ENCODE results near the gene NAALADL2.

Gene NAALADL2

GRCh38 chr3:175199961-175200360 is 340.8 kb downstream of the NAALADL2 start:
- Histone ChIP-seq H3K4me1 (ENCODE audit: control insufficient read depth, insufficient read depth, low read length) (no peaks in the 10 kb centered on the region), H3K9me3 (ENCODE audit: control insufficient read depth, low read length) (no peaks in the 10 kb centered on the region), H3K27me3 (ENCODE audit: control insufficient read depth, insufficient read depth, low read length) (no peaks in the 10 kb centered on the region), H3K36me3 (ENCODE audit: control insufficient read depth, insufficient read depth, low read length) (no peaks in the 10 kb centered on the region), H3K9ac (ENCODE audit: low read length) (no peak overlapping the region), H3K4me3 (ENCODE audit: low read length) (no peak overlapping the region)

- H3K27me3 ChIP-seq (ENCODE audit: control insufficient read depth, insufficient read depth, low read length) = no peaks in the 10 kb centered on the region
- H3K4me1 ChIP-seq (ENCODE audit: control insufficient read depth, insufficient read depth, low read length) = no peaks in the 10 kb centered on the region
- no peaks in the 10 kb centered on the region for H3K9me3 ChIP-seq (ENCODE audit: control insufficient read depth, low read length)
- no peaks in the 10 kb centered on the region for H3K36me3 ChIP-seq (ENCODE audit: control insufficient read depth, insufficient read depth, low read length)
- no peak overlapping the region for H3K4me3 ChIP-seq (ENCODE audit: low read length)
- no peak overlapping the region for H3K9ac ChIP-seq (ENCODE audit: low read length)
Measured at GRCh38 chr3:175200391-175201095, 341.4 kb downstream of the NAALADL2 start.

GRCh38 chr3:175207361-175207760 is 348.2 kb downstream of the NAALADL2 start:
- Histone ChIP-seq H3K4me1 (ENCODE audit: control insufficient read depth, insufficient read depth, low read length) (no peaks in the 10 kb centered on the region), H3K9me3 (ENCODE audit: control insufficient read depth, low read length) (no peaks in the 10 kb centered on the region), H3K4me3 (ENCODE audit: low read length) (no peak overlapping the region), H3K36me3 (ENCODE audit: control insufficient read depth, insufficient read depth, low read length) (no peaks in the 10 kb centered on the region), H3K9ac (ENCODE audit: low read length) (no peak overlapping the region), H3K27me3 (ENCODE audit: control insufficient read depth, insufficient read depth, low read length) (no peaks in the 10 kb centered on the region)

GRCh38 chr3:175208326-175208725 is 349.2 kb downstream of the NAALADL2 start:
- Histone ChIP-seq H3K9me3 (ENCODE audit: control insufficient read depth, low read length) (no peaks in the 10 kb centered on the region), H3K4me1 (ENCODE audit: control insufficient read depth, insufficient read depth, low read length) (no peaks in the 10 kb centered on the region), H3K4me3 (ENCODE audit: low read length) (no peak overlapping the region), H3K9ac (ENCODE audit: low read length) (no peak overlapping the region), H3K27me3 (ENCODE audit: control insufficient read depth, insufficient read depth, low read length) (no peaks in the 10 kb centered on the region), H3K36me3 (ENCODE audit: control insufficient read depth, insufficient read depth, low read length) (no peaks in the 10 kb centered on the region)

- Histone ChIP-seq H3K27me3 (ENCODE audit: control insufficient read depth, insufficient read depth, low read length) (no peaks in the 10 kb centered on the region), H3K9me3 (ENCODE audit: control insufficient read depth, low read length) (no peaks in the 10 kb centered on the region), H3K36me3 (ENCODE audit: control insufficient read depth, insufficient read depth, low read length) (no peaks in the 10 kb centered on the region), H3K9ac (ENCODE audit: low read length) (no peak overlapping the region), H3K4me3 (ENCODE audit: low read length) (no peak overlapping the region), H3K4me1 (ENCODE audit: control insufficient read depth, insufficient read depth, low read length) (no peaks in the 10 kb centered on the region)
Measured at GRCh38 chr3:175211466-175211865, 352.3 kb downstream of the NAALADL2 start.

GRCh38 chr3:175212896-175213295 is 353.8 kb downstream of the NAALADL2 start:
- Histone ChIP-seq H3K9me3 (ENCODE audit: control insufficient read depth, low read length) (no peaks in the 10 kb centered on the region), H3K4me1 (ENCODE audit: control insufficient read depth, insufficient read depth, low read length) (no peaks in the 10 kb centered on the region), H3K36me3 (ENCODE audit: control insufficient read depth, insufficient read depth, low read length) (no peaks in the 10 kb centered on the region), H3K27me3 (ENCODE audit: control insufficient read depth, insufficient read depth, low read length) (no peaks in the 10 kb centered on the region), H3K9ac (ENCODE audit: low read length) (no peak overlapping the region), H3K4me3 (ENCODE audit: low read length) (no peak overlapping the region)

- no peak overlapping the region for H3K4me3 ChIP-seq (ENCODE audit: low read length)
- H3K27me3 ChIP-seq (ENCODE audit: control insufficient read depth, insufficient read depth, low read length) = no peaks in the 10 kb centered on the region
- no peaks in the 10 kb centered on the region for H3K36me3 ChIP-seq (ENCODE audit: control insufficient read depth, insufficient read depth, low read length)
- no peaks in the 10 kb centered on the region for H3K9me3 ChIP-seq (ENCODE audit: control insufficient read depth, low read length)
- H3K4me1 ChIP-seq (ENCODE audit: control insufficient read depth, insufficient read depth, low read length) = no peaks in the 10 kb centered on the region
- no peak overlapping the region for H3K9ac ChIP-seq (ENCODE audit: low read length)
Measured at GRCh38 chr3:175214216-175214615, 355.1 kb downstream of the NAALADL2 start.

- H3K9ac ChIP-seq (ENCODE audit: low read length) = no peak overlapping the region
- H3K4me3 ChIP-seq (ENCODE audit: low read length) = no peak overlapping the region
- H3K27me3 ChIP-seq (ENCODE audit: control insufficient read depth, insufficient read depth, low read length) = no peaks in the 10 kb centered on the region
- H3K36me3 ChIP-seq (ENCODE audit: control insufficient read depth, insufficient read depth, low read length) = no peaks in the 10 kb centered on the region
- no peaks in the 10 kb centered on the region for H3K4me1 ChIP-seq (ENCODE audit: control insufficient read depth, insufficient read depth, low read length)
- no peaks in the 10 kb centered on the region for H3K9me3 ChIP-seq (ENCODE audit: control insufficient read depth, low read length)
Measured at GRCh38 chr3:175215833-175216232, 356.7 kb downstream of the NAALADL2 start.

- no peaks in the 10 kb centered on the region for H3K9me3 ChIP-seq (ENCODE audit: control insufficient read depth, low read length)
- no peaks in the 10 kb centered on the region for H3K36me3 ChIP-seq (ENCODE audit: control insufficient read depth, insufficient read depth, low read length)
- H3K27me3 ChIP-seq (ENCODE audit: control insufficient read depth, insufficient read depth, low read length) = no peaks in the 10 kb centered on the region
- H3K9ac ChIP-seq (ENCODE audit: low read length) = no peak overlapping the region
- peaks cover 6% of the 10 kb centered on the region for H3K4me1 ChIP-seq (ENCODE audit: control insufficient read depth, insufficient read depth, low read length)
- no peak overlapping the region for H3K4me3 ChIP-seq (ENCODE audit: low read length)
Measured at GRCh38 chr3:175222356-175222755, 363.2 kb downstream of the NAALADL2 start.

GRCh38 chr3:175224051-175224450 is 364.9 kb downstream of the NAALADL2 start:
- Histone ChIP-seq H3K9ac (ENCODE audit: low read length) (no peak overlapping the region), H3K36me3 (ENCODE audit: control insufficient read depth, insufficient read depth, low read length) (no peaks in the 10 kb centered on the region), H3K27me3 (ENCODE audit: control insufficient read depth, insufficient read depth, low read length) (no peaks in the 10 kb centered on the region), H3K4me1 (ENCODE audit: control insufficient read depth, insufficient read depth, low read length) (peaks cover 6% of the 10 kb centered on the region), H3K9me3 (ENCODE audit: control insufficient read depth, low read length) (no peaks in the 10 kb centered on the region), H3K4me3 (ENCODE audit: low read length) (no peak overlapping the region)

- no peaks in the 10 kb centered on the region for H3K27me3 ChIP-seq (ENCODE audit: control insufficient read depth, insufficient read depth, low read length)
Measured at GRCh38 chr3:175226444-175226843, 367.3 kb downstream of the NAALADL2 start.

GRCh38 chr3:175227126-175227525 is 368.0 kb downstream of the NAALADL2 start:
- H3K9ac ChIP-seq (ENCODE audit: low read length) = no peak overlapping the region
- H3K9me3 ChIP-seq (ENCODE audit: control insufficient read depth, low read length) = no peaks in the 10 kb centered on the region
- no peak overlapping the region for H3K4me3 ChIP-seq (ENCODE audit: low read length)
- no peaks in the 10 kb centered on the region for H3K36me3 ChIP-seq (ENCODE audit: control insufficient read depth, insufficient read depth, low read length)
- no peaks in the 10 kb centered on the region for H3K27me3 ChIP-seq (ENCODE audit: control insufficient read depth, insufficient read depth, low read length)
- H3K4me1 ChIP-seq (ENCODE audit: control insufficient read depth, insufficient read depth, low read length) = peaks cover 6% of the 10 kb centered on the region

More at GRCh38 chr3:175226444-175226843, 367.3 kb downstream of the NAALADL2 start:
- no peak overlapping the region for H3K9ac ChIP-seq (ENCODE audit: low read length)
- no peaks in the 10 kb centered on the region for H3K36me3 ChIP-seq (ENCODE audit: control insufficient read depth, insufficient read depth, low read length)
- H3K9me3 ChIP-seq (ENCODE audit: control insufficient read depth, low read length) = no peaks in the 10 kb centered on the region
- H3K4me3 ChIP-seq (ENCODE audit: low read length) = no peak overlapping the region
- peaks cover 6% of the 10 kb centered on the region for H3K4me1 ChIP-seq (ENCODE audit: control insufficient read depth, insufficient read depth, low read length)
